Esophagus muscularis mucosa (tissue), 3 donors: ENCODE measurements around the gene NPTXR.

Experiments
- CTCF ChIP-seq, 3 experiments: fragments of 200-600 bp in 2 of 3; fragments of 450-650 bp in 1 of 3; sonication (generic) in 2 of 3; IDR thresholded peaks; one replicate each; pipeline ENCODE4 v1.5.1; 2017 to 2019; ENCODE audit warnings: antibody characterized with exemption in 3 of 3, mild to moderate bottlenecking in 2 of 3, moderate library complexity in 1 of 3
- POLR2A ChIP-seq: fragments of 450-650 bp; IDR thresholded peaks from one replicate; pipeline ENCODE4 v1.6.1; 2017; ENCODE audit warnings: antibody characterized with exemption, moderate library complexity, mild to moderate bottlenecking, low read depth

- TF ChIP-seq CTCF (IDR thresholded peaks at IDR 0.05) (no peak), POLR2A (no peak)
Measured at GRCh38 chr22:38846412-38846811, 2.6 kb upstream of the NPTXR start.
